ENCODE data around the gene CMTM5. TPM values are rescaled to one million over a fixed set of nuclear protein-coding genes. Genes with fewer than 3 reads are reported as not detected.
A peak's percentile ranks its signal among the peaks of the same experiment; 100 is the strongest.
"Not testable (repeated sequence)": the region's sequence is repeated elsewhere in the genome, so short reads cannot be mapped to it uniquely, and the experiment has no call there.

Gene CMTM5
- total RNA-seq, 1 donor from 2014 or later = 0.96 TPM

DNA sequence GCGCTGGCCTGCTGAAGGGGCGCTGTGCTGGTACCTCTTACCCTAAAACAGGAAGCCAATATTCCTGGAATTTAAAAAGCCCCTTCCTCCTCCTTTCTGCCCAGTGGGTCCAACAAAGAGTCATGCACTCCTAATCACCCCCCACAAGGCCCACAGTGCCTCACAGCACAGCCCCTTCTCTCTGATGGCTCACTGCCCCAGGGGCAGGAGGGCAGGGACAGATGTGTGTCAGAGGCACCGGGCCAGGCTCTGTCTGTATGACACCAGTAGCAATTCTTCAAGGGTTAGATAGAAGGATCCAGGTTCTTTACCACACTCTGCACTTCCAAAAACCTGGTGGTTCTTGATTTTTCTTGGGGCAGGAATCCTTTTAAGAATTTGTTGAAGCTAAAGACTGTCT lies 22.3 kb downstream of the CMTM5 start:
- no peak for ATAC-seq
- no peaks in the 10 kb centered on the region for H3K36me3 ChIP-seq
- no peaks in the 10 kb centered on the region for H3K27me3 ChIP-seq
- no peak overlapping the region for H3K27ac ChIP-seq
- intact Hi-C loops (cut with DNase I) = no loop called here
- H3K4me3 ChIP-seq = no peak overlapping the region
- no peak for TF ChIP-seq CTCF (IDR thresholded peaks at IDR 0.05)
- H3K9me3 ChIP-seq = no peaks in the 10 kb centered on the region
- no peaks in the 10 kb centered on the region for H3K4me1 ChIP-seq
- DNase-seq = no peak

GRCh38 chr14:23399591-23399990 lies 22.7 kb downstream of the CMTM5 start:
- Histone ChIP-seq H3K4me1 (no peaks in the 10 kb centered on the region), H3K27ac (no peak overlapping the region), H3K36me3 (no peaks in the 10 kb centered on the region), H3K4me3 (no peak overlapping the region), H3K9me3 (no peaks in the 10 kb centered on the region), H3K27me3 (no peaks in the 10 kb centered on the region)
- ATAC-seq (no peak), DNase-seq (no peak)
- intact Hi-C loops (cut with DNase I) = no loop called here
- TF ChIP-seq CTCF (IDR thresholded peaks at IDR 0.05) = no peak

GRCh38 chr14:23400496-23401149 lies 23.8 kb downstream of the CMTM5 start:
- H3K36me3 ChIP-seq; H3K27me3 ChIP-seq; H3K9me3 ChIP-seq; ATAC-seq; H3K4me3 ChIP-seq; intact Hi-C loops (cut with DNase I); H3K27ac ChIP-seq; H3K4me1 ChIP-seq: not testable (repeated sequence)
- peak; percentile 51 for DNase-seq

DNA sequence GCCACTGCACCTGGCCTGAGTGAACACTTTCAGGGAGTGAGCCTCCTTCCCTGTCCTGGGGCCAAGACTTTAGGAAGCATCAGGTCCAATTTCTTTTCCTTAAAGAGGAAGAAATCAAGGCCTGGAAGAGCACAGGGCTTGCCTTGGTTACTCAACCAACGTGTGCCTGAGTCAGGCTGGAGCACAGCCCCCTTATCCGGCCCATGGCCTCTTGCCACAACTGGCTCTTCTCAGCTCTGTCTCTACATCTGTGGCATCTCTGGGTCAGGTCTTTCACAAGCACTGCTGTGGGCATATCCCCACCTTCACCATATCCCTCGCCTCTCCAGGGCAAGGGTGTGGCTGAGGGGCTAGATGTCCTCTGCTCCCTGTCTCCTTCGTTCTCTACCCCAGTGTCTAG lies 24.4 kb downstream of the CMTM5 start:
- Histone ChIP-seq H3K27me3 (no peaks in the 10 kb centered on the region), H3K9me3 (no peaks in the 10 kb centered on the region), H3K36me3 (no peaks in the 10 kb centered on the region), H3K4me1 (no peaks in the 10 kb centered on the region), H3K4me3 (no peak overlapping the region), H3K27ac (no peak overlapping the region)
- ATAC-seq (no peak), DNase-seq (no peak)
- no peak for TF ChIP-seq CTCF (IDR thresholded peaks at IDR 0.05)
- intact Hi-C loops (cut with DNase I) = no loop called here

GRCh38 chr14:23402296-23403138 lies 25.7 kb downstream of the CMTM5 start:
- Histone ChIP-seq H3K4me1 (no peaks in the 10 kb centered on the region), H3K27me3 (no peaks in the 10 kb centered on the region), H3K36me3 (no peaks in the 10 kb centered on the region), H3K27ac (no peak overlapping the region), H3K4me3 (no peak overlapping the region), H3K9me3 (no peaks in the 10 kb centered on the region)
- peak; percentile 39 for DNase-seq
- intact Hi-C loops (cut with DNase I) = no loop called here
- TF ChIP-seq CTCF (IDR thresholded peaks at IDR 0.05) = no peak
- no peak for ATAC-seq

DNA sequence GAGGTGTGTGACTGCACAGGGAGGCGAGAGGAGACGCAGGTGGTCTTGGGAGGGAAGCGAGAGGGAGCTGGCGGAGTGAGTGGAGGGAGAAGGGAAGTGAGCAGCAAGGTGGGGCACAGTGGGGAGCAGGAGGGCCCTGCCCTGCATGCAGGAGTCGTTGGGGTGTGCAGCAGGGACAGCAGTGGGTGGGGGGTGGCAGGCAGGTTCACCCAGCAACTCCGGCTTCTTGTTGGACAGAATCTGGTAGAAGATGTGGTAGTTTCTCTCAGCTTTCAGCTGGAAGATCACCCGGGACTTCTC lies 26.2 kb downstream of the CMTM5 start:
- Histone ChIP-seq H3K27ac (no peak overlapping the region), H3K36me3 (no peaks in the 10 kb centered on the region), H3K9me3 (no peaks in the 10 kb centered on the region), H3K4me3 (no peak overlapping the region), H3K4me1 (no peaks in the 10 kb centered on the region), H3K27me3 (no peaks in the 10 kb centered on the region)
- no peak for ATAC-seq
- intact Hi-C loops (cut with DNase I) = no loop called here
- no peak for TF ChIP-seq CTCF (IDR thresholded peaks at IDR 0.05)
- peak; percentile 46 for DNase-seq
